ENCODE data around the gene PPY. TPM values are rescaled to one million over a fixed set of nuclear protein-coding genes. Genes with fewer than 3 reads are reported as not detected.

PPY gene
- total RNA-seq, 1 experiment from 2014 or later: not detected

DNA sequence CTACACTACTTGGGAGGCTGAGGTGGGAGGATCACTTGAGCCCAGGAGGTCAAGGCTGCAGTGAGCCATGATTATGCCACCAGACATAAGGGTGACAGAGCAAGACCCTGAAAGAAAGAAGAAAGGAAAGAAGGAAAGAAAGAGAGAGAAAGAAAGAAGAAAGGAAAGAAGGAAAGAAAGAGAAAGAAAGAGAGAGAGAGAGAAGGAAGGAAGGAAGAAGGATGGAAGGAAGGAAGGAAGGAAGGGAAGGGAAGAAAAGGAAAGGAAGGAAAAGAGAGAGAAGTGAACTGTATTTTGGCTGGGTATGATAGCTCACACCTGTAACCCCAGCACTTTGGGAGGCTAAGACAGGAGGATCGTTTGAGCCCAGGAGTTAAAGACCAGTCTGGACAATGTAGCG, 35.8 kb upstream of the PPY start (continued):
- TF ChIP-seq ZBTB43 (CRISPR knock-in tag; IDR thresholded peaks at IDR 0.05): no peak
- TF ChIP-seq JUN (CRISPR knock-in tag; IDR thresholded peaks at IDR 0.05): no peak
- TF ChIP-seq CTCF (IDR thresholded peaks at IDR 0.05): no peak
- no peak for TF ChIP-seq CREM (CRISPR knock-in tag; IDR thresholded peaks at IDR 0.05)
- no peak for TF ChIP-seq CREB1 (CRISPR knock-in tag; IDR thresholded peaks at IDR 0.05)
- TF ChIP-seq GABPB1 (CRISPR knock-in tag; IDR thresholded peaks at IDR 0.05): no peak

- no peak for DNase-seq (ENCODE audit: low spot score)
- ChIA-PET CTCF (interaction anchor here (0.6 kb wide), 2 partner anchors 34 to 283 kb away, joined by 3 to 4 read pairs; no protein-coding TSS in a partner anchor), POLR2A (no interaction called here)
- no peak for ATAC-seq
- Mint-ChIP-seq H3K27me3 (ENCODE audit: low read depth) (peaks cover 7% of the 10 kb centered on the region), H3K4me3 (no peak overlapping the region), H3K36me3 (no peaks in the 10 kb centered on the region), H3K27ac (no peak overlapping the region), H3K9me3 (no peaks in the 10 kb centered on the region), H3K4me1 (no peaks in the 10 kb centered on the region)
- TF ChIP-seq, protein P1, sequence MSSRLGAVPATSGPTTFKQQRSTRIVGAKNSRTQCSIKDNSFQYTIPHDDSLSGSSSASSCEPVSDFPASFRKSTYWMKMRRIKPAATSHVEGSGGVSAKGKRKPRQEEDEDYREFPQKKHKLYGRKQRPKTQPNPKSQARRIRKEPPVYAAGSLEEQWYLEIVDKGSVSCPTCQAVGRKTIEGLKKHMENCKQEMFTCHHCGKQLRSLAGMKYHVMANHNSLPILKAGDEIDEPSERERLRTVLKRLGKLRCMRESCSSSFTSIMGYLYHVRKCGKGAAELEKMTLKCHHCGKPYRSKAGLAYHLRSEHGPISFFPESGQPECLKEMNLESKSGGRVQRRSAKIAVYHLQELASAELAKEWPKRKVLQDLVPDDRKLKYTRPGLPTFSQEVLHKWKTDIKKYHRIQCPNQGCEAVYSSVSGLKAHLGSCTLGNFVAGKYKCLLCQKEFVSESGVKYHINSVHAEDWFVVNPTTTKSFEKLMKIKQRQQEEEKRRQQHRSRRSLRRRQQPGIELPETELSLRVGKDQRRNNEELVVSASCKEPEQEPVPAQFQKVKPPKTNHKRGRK (CRISPR knock-in tag; IDR thresholded peaks at IDR 0.05; ENCODE audit: borderline replicate concordance): no peak
- TF ChIP-seq ZNF121 (CRISPR knock-in tag; IDR thresholded peaks at IDR 0.05): no peak
- no peak for TF ChIP-seq NFATC4 (CRISPR knock-in tag; IDR thresholded peaks at IDR 0.05)
- no peak for TF ChIP-seq ZNF281 (CRISPR knock-in tag; IDR thresholded peaks at IDR 0.05)
- TF ChIP-seq PRRX2 (CRISPR knock-in tag; IDR thresholded peaks at IDR 0.05): no peak
These were observed 34.9 kb upstream of the PPY start for GRCh38 chr17:43976963-43977837.

DNA sequence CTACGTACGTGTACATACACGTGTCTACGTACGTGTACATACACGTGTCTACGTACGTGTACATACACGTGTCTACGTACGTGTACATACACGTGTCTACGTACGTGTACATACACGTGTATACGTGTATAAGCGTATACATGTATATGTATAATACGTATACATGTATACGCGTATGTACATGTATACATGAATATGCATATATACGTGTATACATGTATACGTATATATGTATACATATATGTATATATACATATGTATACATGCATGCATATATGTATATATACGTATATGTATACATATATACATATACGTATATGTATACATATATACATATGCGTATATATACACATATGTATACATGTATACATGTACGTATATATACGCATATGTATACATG, 33.6 kb upstream of the PPY start:
- Mint-ChIP-seq H3K27ac (no peak overlapping the region), H3K4me3 (no peak overlapping the region), H3K27me3 (ENCODE audit: low read depth) (no peaks in the 10 kb centered on the region; the same call in 1 of the 2 replicates), H3K36me3 (no peaks in the 10 kb centered on the region), H3K9me3 (no peaks in the 10 kb centered on the region), H3K4me1 (no peaks in the 10 kb centered on the region)
- no peak for ATAC-seq
- ChIA-PET POLR2A (no interaction called here), CTCF (interaction anchor here (2.5 to 2.9 kb wide), 2 partner anchors 8 to 32 kb away, joined by 13 to 14 read pairs; no protein-coding TSS in a partner anchor)
- no peak for DNase-seq (ENCODE audit: low spot score)
- TF ChIP-seq ATF2 (CRISPR knock-in tag; IDR thresholded peaks at IDR 0.05; ENCODE audit: borderline replicate concordance, low read depth) (no peak), ERG (CRISPR knock-in tag; IDR thresholded peaks at IDR 0.05) (no peak), SMAD4 (CRISPR knock-in tag; IDR thresholded peaks at IDR 0.05) (no peak), ATF3 (CRISPR knock-in tag; conservative IDR thresholded peaks at IDR 0.05) (no peak), JUN (CRISPR knock-in tag; IDR thresholded peaks at IDR 0.05) (no peak), NR3C1 (CRISPR knock-in tag; conservative IDR thresholded peaks at IDR 0.05; ENCODE audit: low read depth) (no peak), ELF4 (CRISPR knock-in tag; IDR thresholded peaks at IDR 0.05; ENCODE audit: low read depth) (no peak), CBFB (CRISPR knock-in tag; IDR thresholded peaks at IDR 0.05; ENCODE audit: low read depth) (no peak), AR (CRISPR knock-in tag; IDR thresholded peaks at IDR 0.05) (no peak)
